Erythroblast (primary cell): ENCODE data around the gene PLA2G1B.

ENCODE experiments used
- GATA1 ChIP-seq: IDR thresholded peaks from 2 replicates; pipeline ENCODE4 v1.6.1; 2011; ENCODE audit warnings: low read depth, mild to moderate bottlenecking, control low read depth, low read length, moderate library complexity
- POLR2A ChIP-seq: IDR thresholded peaks from 2 replicates; pipeline ENCODE4 v1.6.1; 2011; ENCODE audit warnings: mild to moderate bottlenecking, low read length

DNA sequence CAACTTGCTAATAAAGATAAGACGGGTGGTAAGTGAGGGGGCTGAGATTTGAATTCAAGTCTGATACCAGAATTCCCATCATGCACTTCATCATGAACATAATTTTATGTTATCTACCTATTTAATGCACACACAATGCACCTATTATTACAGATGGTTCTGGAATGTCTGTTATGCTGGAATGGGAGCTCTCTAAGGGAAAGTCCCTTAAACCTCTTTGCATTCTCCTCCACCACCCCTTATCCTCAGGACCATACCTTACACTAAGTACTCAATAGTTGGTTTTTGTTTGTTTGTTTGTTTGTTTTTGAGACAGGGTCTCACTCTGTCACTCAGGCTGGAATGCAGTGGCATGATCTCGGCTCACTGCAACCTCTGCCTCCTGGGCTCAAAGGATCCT lies 48.4 kb upstream of the PLA2G1B start:
- TF ChIP-seq POLR2A, result no peak
- TF ChIP-seq GATA1, result no peak
